ENCODE measurements around the gene OPCML.

OPCML gene

GRCh38 chr11:132564091-132564885 lies 968.0 kb downstream of the OPCML start:
- no peak for DNase-seq (ENCODE audit: low read depth)
- no peak for TF ChIP-seq CTCF (IDR thresholded peaks at IDR 0.05; ENCODE audit: low read length, missing control alignments)
- H3K4me3 ChIP-seq (replicated peaks; ENCODE audit: low read depth, low read length), result no peak overlapping the region

- H3K4me3 ChIP-seq (replicated peaks; ENCODE audit: low read depth, low read length), result no peak overlapping the region
- no peak for TF ChIP-seq CTCF (IDR thresholded peaks at IDR 0.05; ENCODE audit: low read length, missing control alignments)
- DNase-seq (ENCODE audit: low read depth), result no peak
Measured at GRCh38 chr11:132563050-132563449, 969.3 kb downstream of the OPCML start.

DNA sequence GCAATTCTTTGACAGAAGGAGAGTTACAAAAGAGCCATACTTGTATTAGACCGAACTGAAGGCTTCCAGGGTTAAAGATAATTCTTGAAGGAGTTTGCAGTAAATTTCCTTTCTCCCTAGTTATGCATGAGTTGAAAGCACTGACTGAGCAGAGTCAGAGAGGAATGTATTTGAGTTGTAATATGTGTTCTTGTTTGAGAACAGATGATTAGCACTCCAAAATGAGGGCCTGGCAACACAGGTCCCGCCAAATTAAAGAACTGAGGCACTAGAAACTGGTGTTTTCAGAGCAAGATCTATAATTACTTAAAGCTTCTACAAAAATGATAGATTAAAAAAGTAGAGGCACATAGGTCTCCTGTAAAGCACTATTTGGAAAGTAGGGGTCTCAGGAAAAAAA lies 970.4 kb downstream of the OPCML start:
- no peak overlapping the region for H3K4me3 ChIP-seq (replicated peaks; ENCODE audit: low read depth, low read length)
- no peak for DNase-seq (ENCODE audit: low read depth)
- TF ChIP-seq CTCF (IDR thresholded peaks at IDR 0.05; ENCODE audit: low read length, missing control alignments), result no peak

DNA sequence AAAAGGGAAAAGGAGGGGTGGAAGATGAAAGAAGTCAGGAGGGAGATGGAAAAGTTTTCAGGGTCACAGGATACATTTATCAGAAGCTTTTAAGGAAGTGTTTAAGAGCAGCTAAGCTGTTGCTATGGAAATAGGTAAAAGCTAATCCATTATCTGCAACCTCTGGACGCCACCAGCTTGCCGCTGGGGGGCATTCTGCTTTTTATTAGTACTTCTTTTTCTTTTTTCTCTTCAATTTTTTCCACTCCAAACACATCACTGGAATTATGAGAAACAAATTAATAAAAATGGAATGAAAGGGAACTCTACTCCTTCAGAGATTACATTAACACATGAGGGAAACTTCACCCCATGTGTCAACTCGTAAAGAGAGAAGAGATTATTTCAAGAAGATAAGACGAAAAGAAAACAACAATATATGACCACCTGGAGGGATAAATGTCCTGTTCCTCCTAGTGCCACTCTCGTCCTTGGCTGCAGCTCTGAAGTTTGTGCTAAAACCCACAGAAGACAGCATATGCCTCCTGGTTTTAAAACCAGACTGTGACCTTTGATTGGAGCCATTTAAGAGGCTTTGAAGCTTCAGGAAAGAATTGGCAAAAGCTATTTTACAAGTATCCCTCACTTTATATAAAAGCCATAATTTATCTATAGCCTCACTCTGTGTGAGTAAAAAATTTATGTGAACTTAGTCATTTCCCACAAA lies 972.8 kb downstream of the OPCML start:
- no peak for DNase-seq (ENCODE audit: low read depth)
- H3K4me3 ChIP-seq (replicated peaks; ENCODE audit: low read depth, low read length), result no peak overlapping the region
- TF ChIP-seq CTCF (IDR thresholded peaks at IDR 0.05; ENCODE audit: low read length, missing control alignments), result peak; percentile 2

DNA sequence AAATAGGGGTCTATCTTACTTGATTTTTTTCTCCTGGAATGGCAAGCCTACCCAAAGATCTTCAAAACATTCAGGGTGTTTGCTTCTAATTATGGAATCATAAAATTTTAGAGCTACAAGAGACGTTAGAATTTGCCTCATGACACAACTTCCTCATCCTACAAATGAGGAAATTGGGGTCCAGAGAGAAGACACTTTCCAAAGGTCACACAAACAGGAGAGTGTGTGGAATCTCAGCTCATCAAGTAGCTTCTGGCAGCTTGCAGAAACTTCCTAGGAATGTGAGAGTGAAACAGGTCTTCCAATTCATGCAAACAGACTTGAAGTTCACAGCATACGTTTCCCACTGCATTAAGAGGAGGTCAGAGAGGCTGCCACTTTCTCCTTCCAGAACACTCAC lies 976.0 kb downstream of the OPCML start:
- no peak for TF ChIP-seq CTCF (IDR thresholded peaks at IDR 0.05; ENCODE audit: low read length, missing control alignments)
- no peak for DNase-seq (ENCODE audit: low read depth)

DNA sequence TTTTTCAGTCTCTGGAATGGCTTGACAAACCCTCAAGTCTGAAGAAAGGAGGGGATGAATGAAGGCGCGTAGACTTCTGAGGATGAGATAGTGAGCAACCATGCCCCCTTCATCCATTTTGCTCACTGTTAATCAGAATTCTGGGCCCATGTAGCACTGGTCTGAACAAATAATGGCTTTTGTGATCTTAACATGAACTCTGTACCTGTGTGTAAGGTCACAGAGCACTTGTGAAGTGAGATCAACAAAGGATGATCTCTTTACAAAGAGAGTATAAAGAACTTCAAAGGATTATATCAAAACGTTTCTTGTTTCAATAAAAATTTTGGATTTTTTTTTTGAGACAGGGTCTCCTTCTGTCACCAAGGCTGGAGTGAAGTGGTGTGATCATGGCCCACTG lies 976.7 kb downstream of the OPCML start:
- no peak overlapping the region for H3K4me3 ChIP-seq (replicated peaks; ENCODE audit: low read depth, low read length)
- no peak for DNase-seq (ENCODE audit: low read depth)
- TF ChIP-seq CTCF (IDR thresholded peaks at IDR 0.05; ENCODE audit: low read length, missing control alignments), result no peak

More for the DNA sequence above, 976.0 kb downstream of the OPCML start:
- no peak overlapping the region for H3K4me3 ChIP-seq (replicated peaks; ENCODE audit: low read depth, low read length)
